ENCODE results near the gene RNF111.
"Not testable (repeated sequence)": the region's sequence is repeated elsewhere in the genome, so short reads cannot be mapped to it uniquely, and the experiment has no call there.

The RNF111 gene

DNA sequence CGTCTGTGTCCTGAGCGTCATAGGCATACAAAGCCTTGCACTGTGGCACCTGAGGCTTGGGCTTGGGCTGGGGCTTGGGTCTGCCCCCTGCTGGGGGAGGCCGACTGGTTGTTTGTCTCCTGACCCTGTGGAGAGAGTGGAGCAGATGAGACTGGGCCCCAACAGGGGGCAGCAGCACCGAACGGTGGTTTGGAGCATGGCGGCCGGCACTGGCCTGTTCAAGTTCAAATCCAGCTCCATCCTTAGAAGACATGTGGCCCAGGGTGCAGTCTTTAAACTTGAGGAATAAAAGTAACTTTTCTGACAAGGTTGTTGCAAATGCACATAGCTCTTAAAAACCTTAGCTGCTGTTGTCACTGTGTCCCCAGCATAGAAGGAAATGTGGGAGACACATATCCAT lies 150.8 kb downstream of the RNF111 start:
- peak; percentile 53 for DNase-seq (ENCODE audit: low read depth)
- TF ChIP-seq, protein P1, sequence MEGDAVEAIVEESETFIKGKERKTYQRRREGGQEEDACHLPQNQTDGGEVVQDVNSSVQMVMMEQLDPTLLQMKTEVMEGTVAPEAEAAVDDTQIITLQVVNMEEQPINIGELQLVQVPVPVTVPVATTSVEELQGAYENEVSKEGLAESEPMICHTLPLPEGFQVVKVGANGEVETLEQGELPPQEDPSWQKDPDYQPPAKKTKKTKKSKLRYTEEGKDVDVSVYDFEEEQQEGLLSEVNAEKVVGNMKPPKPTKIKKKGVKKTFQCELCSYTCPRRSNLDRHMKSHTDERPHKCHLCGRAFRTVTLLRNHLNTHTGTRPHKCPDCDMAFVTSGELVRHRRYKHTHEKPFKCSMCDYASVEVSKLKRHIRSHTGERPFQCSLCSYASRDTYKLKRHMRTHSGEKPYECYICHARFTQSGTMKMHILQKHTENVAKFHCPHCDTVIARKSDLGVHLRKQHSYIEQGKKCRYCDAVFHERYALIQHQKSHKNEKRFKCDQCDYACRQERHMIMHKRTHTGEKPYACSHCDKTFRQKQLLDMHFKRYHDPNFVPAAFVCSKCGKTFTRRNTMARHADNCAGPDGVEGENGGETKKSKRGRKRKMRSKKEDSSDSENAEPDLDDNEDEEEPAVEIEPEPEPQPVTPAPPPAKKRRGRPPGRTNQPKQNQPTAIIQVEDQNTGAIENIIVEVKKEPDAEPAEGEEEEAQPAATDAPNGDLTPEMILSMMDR (IDR thresholded peaks at IDR 0.05; ENCODE audit: insufficient read depth, low read depth, low read length, missing control alignments): peak; percentile 49
- H3K4me3 ChIP-seq (ENCODE audit: low read length): no peak overlapping the region

DNA sequence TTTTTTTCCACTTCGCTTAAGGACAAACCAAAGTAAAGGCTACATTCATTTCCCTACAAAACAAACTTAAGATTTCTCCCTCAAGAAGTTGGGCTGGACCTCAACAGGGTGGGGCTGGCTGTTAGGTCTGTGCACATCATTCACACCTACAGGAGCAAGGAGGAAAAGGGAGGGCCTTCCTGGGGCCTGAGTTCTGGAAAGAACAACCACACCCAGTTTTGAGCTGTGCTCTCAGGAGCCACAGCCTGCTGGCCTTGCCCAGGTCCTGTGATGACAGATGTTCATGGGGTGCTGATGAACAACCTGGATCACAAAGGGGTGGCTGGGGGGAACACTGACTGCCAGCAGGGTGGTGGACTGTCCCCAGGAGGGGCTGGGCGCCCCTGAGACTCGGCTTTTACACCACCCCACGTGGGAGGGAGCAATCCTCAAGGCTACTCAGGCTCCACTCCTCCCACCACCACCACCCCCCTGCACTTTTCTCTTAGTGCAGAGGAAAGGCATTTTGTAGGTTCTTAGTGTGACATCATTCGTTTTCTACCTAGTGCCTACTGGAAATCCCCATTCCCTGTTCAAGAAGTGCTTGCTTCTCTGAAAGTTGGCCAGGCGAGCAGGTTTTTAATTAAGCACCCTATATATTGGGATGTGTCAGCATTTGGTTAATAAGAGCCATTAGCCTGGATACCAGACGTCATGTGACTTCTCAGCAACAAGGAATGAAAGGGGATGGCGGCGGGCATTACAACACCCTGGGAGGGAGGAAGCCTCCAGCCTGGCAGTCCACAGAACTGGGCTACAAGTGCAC lies 153.2 kb downstream of the RNF111 start:
- peak; percentile 64 for DNase-seq (ENCODE audit: low read depth)
- TF ChIP-seq, protein P1 (IDR thresholded peaks at IDR 0.05; ENCODE audit: insufficient read depth, low read depth, low read length, missing control alignments): no peak

DNA sequence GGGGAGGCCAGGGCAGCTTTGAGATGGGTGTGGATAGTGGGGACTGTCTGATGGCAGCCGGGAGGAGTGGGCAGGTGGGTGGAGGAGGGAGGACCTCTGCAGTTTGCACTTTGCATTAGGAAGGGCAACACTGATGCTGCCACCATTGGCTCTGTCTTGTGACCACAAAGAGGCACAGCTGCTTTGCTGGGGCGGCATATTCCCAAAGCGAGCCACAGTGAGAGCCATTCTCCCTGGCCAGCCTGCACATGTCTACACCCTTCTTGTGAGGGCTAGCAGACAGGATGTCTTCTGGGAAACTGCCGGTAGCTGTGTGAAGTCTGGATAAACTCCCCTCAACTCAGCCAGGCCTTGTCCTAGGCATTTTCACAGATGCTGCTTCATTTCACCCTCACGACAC lies 155.8 kb downstream of the RNF111 start:
- TF ChIP-seq, protein P1 (IDR thresholded peaks at IDR 0.05; ENCODE audit: insufficient read depth, low read depth, low read length, missing control alignments): no peak
- H3K4me3 ChIP-seq (ENCODE audit: low read length): no peak overlapping the region
- no peak for DNase-seq (ENCODE audit: low read depth)

More for the DNA sequence above, 153.2 kb downstream of the RNF111 start:
- no peak overlapping the region for H3K4me3 ChIP-seq (ENCODE audit: low read length)

DNA sequence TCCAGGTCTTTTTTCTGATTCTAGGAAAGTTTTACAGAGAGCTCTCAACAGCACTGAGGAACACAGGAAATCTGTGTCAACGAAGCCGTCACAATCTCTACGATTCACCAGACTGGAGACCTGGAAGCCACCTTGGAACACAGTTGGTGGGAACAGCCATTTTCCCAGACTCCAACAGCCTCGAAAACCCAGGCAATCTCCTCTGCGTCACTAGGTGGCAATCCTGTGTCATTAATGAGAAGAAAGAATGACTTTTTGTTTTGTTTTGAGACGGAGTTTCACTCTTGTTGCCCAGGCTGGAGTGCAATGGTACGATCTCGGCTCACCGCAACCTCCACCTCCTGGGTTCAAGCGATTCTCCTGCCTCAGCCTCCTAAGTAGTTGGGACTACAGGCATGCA lies 157.1 kb downstream of the RNF111 start:
- not testable (repeated sequence) for DNase-seq (ENCODE audit: low read depth); H3K4me3 ChIP-seq (ENCODE audit: low read length)
- TF ChIP-seq, protein P1 (IDR thresholded peaks at IDR 0.05; ENCODE audit: insufficient read depth, low read depth, low read length, missing control alignments): peak; percentile 35

Measured in epithelial cell of esophagus (primary cell).